Hypothalamus (tissue), 51 donors: ENCODE measurements around the gene BCL2L11.

Experiments
- DNase-seq, 51 donors: peaks; one replicate each; lab custom pipeline; 2025; lab: John Stamatoyannopoulos, UW

The BCL2L11 gene

DNA sequence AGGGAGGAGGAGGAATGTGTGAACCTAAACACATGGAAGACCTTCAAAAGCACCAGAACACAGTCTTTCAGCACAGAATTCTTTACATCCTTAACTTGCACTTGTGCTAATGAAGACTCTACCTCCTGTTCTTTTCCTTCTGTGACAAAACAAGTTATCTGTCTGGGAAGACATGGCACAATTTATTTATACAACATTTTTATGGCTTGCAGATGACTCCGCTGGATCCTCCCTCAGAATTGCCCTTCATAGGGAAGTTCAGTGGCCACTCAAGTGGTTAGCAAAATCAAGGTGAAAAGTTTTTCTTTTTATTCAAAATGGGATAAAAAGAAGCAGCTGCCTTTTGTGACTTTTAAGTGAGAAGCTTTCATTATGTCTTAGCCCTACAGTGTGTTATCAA, 21.4 kb downstream of the BCL2L11 start:
- DNase-seq: no peak

GRCh38 chr2:111143107-111143842, 22.6 kb downstream of the BCL2L11 start:
- DNase-seq: no peak

DNA sequence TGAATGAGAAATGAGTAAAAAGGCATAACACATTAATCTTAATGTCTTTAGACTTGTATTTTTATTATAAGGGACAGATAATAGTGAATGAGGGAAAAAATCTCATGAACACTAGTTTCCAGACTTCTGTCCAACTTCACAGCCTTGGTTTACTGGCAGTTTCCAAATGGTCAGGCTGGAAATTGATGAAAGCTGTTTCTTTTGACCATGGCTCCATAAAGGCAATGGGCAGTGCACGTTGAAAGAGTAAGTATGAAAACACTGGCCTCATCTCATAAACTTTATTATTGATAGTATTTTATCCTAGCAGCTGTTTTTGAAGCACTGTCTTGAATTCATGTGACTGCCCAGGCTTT, 23.1 kb downstream of the BCL2L11 start:
- no peak for DNase-seq

DNA sequence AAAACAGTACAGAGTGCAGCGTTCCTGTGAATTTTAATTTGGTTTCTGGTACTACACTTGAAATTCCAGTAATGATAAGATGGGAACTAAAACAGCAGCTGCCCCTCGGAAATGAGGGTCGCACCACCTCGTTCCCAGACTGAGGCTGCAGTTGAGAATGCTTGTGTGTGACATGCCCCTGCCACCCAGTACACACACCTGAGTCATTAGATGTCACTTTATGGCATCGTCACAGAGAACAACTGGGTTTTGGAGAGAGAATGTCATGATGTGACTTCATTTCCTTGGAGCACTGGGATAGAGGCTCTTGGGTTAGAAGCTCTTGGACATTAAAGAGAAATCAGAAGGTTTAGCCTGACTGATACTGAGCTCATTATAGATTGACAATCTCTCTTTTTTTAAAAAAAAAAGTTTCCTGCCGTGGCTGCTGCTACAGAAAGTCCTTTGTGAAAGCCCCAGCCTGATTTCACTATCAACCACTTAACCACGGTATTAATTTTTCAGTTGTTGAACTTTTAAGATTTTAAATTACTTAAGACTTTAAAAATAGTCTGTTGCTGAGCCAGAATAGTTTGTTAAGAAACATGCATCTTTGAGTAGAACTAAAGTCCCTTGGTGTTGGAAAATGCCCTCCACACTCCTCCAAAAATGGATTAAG, 24.5 kb downstream of the BCL2L11 start:
- no peak for DNase-seq

DNA sequence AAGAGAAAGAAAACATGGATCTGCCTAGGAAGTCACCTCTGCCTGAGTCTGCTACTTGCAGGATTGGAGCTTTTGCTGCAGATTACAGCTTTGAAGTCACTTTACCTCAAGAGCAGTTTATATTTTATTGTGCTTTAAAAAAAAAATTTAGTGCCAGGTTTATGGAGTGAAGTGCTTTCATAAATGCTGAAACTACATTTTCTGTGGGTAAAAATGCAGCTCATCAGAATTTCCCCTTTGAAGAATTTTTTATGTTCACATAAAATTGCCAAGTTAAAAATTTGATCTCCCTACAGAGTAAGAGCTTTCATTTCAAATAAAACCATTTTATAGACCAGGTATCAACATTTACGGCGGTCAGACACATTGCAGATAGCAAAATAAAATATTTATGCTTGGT, 25.2 kb downstream of the BCL2L11 start:
- DNase-seq: no peak

- no peak for DNase-seq
Measured at GRCh38 chr2:111148225-111148873, 27.6 kb downstream of the BCL2L11 start.

DNA sequence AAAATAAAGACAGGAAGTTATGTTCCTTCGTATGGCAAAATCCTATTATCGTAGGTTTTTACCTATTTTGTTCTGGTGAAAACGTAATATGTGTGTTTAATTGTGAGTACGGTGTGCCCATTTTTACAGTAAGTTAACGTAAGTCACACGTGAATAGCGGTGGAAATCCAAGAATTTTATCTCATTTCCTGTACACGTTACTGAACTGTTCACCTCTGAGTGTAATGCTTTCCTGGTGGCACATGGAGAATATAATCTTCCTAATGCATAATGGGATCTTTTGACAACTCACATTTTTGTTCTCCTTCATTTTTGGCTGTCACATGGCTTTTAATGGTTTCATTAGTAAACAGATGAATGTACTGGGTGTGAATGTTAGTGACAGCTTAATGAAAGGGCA, 28.2 kb downstream of the BCL2L11 start:
- no peak for DNase-seq

DNA sequence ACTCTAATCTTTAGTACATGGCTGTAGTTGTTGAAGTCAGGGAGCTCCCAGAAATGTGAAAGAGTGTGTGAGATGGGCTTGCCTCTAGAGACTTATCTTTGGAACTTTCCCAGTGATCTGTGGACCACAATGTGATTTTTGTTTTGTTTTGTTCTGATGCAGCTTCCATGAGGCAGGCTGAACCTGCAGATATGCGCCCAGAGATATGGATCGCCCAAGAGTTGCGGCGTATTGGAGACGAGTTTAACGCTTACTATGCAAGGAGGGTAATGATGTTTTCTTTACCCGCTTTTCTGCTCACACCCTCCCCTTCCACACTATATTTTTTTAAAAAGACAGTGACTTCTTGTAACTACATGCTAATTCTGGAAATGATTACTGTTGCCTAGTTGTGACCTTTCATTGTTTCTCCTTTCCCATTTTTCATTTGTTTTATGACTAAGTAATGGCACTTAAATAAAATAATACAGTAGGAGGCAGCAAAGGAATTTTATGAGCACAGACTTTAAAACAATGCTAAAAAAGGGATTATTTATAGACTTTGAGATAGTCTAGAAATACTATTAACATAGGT, 29.3 kb downstream of the BCL2L11 start:
- DNase-seq: no peak

- DNase-seq: no peak
Measured at GRCh38 chr2:111154758-111155157, 34.0 kb downstream of the BCL2L11 start.

GRCh38 chr2:111155610-111156009, 34.9 kb downstream of the BCL2L11 start:
- peak in 5 of 51 donors; percentile 12 to 43 (median 21) for DNase-seq

DNA sequence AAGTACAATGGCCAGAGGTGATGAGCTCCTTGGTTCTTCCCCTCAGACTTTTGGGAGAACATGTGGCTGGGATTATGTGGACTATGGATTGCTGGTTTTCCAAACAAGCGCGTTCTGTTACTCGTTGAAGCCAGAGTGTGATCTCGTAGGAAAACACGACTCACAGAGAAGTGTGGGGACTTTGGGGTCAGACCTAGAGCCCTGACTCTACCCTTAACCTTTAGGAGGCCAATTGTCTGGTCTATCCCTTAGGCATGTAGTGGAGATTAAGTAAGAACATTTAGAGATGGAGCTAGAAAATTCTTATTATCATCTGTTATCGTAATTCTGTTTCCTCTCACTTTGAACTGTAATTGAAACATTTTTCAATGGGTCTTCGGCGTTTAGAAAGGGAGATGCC, 35.8 kb downstream of the BCL2L11 start:
- DNase-seq: no peak

DNA sequence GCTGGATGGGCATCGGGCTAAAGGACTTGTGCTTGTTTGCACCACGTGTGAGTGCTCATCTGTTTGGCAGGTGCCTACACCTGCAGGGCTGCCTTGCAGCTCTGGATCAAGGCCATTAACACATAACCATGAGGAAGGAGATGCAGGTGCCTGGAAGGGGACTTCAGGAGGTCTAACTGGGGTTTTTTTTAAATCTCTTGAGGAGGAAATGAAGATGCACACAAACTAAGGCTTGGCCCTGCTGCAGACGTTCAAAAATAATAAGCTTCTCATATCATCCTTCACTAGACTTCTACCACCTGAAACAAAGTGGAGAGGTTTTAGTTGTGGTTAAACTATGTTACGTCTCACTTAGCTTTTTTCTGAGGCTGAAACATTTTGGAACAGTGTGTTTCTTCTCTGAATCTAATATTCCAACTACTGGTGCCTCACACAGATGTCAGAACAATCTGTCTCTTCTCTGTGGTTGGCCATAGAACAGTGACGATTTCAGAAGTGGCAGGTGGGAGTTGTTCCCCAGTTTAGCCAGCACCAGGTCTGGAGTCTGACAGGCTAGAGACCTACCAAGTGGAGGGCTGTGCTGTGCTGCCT, 36.5 kb downstream of the BCL2L11 start:
- no peak for DNase-seq

DNA sequence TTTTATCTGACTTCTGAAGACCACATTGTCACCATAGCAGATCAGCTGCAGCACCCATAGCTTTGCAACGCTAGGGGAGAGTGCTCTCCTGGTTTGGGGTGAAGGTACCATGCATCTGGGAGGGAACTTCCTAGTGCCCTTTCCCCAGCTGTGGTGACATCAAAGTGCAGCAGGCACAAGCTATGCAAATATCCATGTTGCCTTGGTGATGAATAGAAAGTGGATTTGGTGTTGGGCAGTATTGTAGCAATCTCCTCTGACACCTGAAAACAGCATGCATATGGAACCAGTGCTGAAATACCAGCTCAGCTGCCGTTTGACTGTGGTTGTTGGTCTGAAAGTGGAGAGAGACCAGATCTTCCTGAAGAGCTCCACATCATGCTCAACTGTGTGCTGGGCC, 37.1 kb downstream of the BCL2L11 start:
- DNase-seq: no peak

- DNase-seq: no peak
Measured at GRCh38 chr2:111159641-111160040, 38.9 kb downstream of the BCL2L11 start.

DNA sequence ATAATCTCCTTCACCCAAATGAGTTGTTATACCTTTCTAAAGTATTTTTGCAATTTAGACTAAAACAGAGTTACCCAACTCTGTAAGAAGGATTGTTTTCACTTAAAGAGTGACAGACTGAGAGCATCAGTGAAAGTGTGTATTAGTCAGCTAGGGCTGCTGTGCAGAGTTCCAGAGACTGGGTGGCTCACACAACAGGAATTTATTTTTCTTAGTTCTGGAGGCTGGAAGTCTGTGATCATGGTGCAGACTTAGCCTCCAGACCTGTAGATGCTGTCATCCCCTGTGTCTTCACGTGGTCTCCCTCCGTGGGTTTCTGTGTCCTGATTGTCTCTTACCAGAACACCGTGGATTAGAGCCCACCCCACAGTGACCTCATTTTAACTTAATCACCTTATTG, 40.0 kb downstream of the BCL2L11 start:
- no peak for DNase-seq

DNA sequence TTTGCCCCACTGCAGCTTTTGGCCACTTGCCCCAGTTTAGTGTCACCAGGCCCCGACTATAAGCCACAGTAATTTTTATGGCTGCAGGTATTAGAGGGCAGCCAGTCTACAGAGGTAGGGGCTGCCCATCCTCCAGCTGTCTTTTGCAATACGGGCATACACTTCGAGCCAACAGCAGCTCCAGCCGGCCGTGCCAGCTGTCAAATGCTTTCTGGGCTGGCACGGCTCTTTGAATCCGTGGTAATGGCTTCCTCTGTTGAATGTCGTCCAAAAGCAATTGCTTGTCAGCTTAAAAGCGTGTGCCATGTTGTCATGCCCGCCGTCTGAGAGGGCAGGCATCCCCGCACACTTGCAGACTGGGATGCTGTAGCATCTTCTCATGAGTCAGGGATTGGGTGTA, 41.3 kb downstream of the BCL2L11 start:
- peak in 43 of 51 donors; percentile 7 to 80 (median 39) for DNase-seq

DNA sequence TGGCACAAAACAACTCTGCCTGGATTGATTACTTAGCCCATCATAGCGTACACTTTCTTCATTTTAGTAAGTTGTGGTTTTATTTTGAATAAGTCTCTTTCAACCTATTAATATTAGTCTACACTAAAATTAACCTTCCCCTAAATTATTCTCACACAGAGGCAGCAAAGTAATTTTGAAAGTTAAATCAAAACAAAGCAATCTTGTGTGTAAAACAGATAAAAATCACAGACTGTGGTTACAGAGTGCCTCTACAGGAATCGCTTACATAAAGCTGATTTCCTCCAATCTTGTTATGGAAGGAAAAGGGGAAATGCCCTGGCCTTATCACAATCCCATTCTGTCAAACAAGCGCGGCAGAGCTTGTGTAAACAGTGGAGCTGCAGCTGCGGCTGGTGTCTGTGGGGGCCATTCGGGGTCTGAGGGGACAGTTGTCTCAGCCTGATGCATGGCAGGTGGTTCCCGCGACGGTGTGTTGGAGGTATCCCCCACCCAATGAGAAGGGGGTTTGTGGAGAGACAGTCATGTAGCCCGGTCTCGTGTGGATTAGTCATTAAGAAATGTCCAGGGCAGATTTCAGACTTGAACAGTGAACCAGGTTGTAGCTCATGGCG, 42.1 kb downstream of the BCL2L11 start:
- DNase-seq: no peak

- no peak for DNase-seq
Measured at GRCh38 chr2:111164078-111164477, 43.4 kb downstream of the BCL2L11 start.

- no peak for DNase-seq
Measured at GRCh38 chr2:111165084-111165483, 44.4 kb downstream of the BCL2L11 start.

DNA sequence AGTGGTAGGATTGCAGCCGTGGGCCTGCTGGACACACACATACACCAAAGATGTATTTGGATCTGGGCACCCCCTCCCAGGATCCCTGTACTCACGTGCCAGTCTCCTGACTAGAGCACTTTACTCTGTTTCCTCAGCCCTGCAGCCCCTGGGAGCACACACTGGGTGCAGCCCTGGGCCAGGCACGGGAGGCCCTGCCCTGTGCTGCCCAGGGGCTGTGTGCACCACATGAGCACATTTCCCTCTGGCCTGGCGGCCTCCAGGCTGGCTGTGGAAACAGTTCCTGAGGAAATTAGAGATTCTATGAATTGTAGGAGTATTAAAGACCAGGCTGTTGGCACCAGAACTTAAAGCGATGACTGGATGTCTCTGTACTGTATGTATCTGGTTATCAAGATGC, 45.4 kb downstream of the BCL2L11 start:
- DNase-seq: no peak
